GM18507 (cell line): ENCODE data around the gene KIDINS220.

Experiments
- DNase-seq: peaks from one replicate; pipeline ENCODE4 v3.0.0; 2011; ENCODE audit warnings: low read depth; ENCODE audit not compliant: insufficient read length; ENCODE audit errors: extremely low spot score
- FAIRE-seq: peaks from 2 replicates; lab custom pipeline; 2011; peaks lifted over from hg19 to GRCh38; lab: Jason Lieb, UNC

KIDINS220 gene

GRCh38 chr2:8855010-8855409, 17.6 kb upstream of the KIDINS220 start:
- FAIRE-seq (no peak), DNase-seq (no peak)

GRCh38 chr2:8853426-8853825, 16.0 kb upstream of the KIDINS220 start:
- no peak for DNase-seq
- FAIRE-seq: no peak

DNA sequence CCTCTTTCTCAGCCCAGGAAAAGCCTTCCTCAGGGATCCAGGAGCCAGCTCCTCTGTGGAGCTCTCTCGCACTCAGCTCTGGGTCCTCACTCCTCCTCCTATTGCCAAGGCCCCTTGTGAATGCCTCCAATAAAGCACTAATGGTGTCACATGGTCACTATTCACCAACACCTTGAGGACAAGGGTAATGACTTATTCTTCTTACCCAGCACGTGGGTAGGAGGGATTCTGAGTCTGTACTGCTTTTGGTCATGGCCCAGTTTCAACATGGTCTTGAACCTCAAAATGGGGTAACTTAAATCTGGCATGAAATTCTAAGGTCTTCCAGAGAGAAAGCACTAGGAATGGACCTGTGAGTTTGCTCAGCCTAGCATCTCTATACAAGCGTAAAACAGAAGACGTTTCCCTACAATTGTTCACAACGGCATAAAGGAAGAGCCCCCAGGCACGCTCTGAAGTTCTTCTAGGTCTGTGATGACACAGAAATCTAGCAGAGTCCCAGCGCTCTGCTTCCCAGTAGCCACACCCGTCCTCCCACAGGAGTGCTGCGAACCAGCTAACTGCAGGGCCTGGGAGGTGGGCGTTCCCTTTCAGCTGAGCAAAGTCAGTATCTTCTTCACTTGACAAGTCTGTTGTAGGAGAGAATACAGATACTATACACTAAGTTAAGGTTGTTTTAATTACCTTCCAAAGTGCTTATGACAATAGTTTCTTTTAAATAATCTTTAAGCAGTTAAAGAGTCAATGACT, 14.6 kb upstream of the KIDINS220 start:
- FAIRE-seq: no peak
- DNase-seq: no peak

DNA sequence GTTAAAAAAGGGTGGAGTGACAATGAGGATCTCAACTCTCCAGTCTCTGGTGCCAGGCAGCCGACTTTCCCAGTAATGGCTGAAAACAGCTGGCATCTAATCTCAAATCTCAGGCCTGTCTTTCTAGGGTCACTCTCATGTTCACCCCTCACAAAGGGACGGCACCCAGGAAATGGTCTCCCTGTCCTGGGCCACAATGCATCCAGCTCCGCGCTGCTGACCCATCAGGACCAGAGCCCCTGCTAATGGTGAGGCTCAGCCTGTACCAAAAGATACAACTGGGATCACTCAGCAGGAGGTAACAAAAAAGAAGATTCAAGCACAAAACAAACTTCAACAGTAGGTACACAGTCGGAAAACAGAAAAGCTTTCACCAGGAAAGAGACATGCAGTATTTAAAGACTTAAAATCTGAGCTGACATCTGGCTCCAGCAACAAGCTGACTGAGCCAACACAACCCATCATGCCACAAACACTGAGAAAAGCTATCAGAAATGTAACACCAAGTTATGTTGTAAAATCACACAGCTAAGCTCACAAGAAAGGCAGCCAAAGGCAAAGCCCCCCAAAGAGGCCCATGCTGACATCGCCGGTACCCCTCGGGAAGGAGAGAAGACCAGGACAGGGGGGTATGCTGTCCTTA, 13.6 kb upstream of the KIDINS220 start:
- no peak for FAIRE-seq
- no peak for DNase-seq

GRCh38 chr2:8849327-8849726, 11.9 kb upstream of the KIDINS220 start:
- DNase-seq (no peak), FAIRE-seq (no peak)

- no peak for FAIRE-seq
- no peak for DNase-seq
These were observed 11.1 kb upstream of the KIDINS220 start for GRCh38 chr2:8848328-8849100.

DNA sequence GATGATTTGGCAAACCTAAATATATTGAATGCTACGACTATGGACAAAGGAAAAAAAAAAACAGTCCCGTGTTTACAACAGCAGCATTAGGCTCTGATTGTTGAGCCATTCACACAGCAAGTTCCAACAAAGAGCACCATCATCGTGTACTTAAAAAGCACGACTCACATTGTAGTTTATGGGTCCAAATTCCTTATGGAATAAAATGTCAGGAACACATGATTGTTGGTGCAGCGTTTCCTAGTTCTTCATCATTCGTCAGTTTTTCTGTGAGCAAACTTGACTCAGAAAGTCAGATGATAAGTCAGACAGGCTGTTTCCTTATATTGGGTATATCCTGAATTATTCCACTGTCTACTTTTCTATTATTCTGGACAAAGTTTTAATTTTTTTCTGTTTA, 10.0 kb upstream of the KIDINS220 start:
- FAIRE-seq: no peak
- DNase-seq: no peak

GRCh38 chr2:8841932-8842331, 4.5 kb upstream of the KIDINS220 start:
- no peak for DNase-seq
- no peak for FAIRE-seq

DNA sequence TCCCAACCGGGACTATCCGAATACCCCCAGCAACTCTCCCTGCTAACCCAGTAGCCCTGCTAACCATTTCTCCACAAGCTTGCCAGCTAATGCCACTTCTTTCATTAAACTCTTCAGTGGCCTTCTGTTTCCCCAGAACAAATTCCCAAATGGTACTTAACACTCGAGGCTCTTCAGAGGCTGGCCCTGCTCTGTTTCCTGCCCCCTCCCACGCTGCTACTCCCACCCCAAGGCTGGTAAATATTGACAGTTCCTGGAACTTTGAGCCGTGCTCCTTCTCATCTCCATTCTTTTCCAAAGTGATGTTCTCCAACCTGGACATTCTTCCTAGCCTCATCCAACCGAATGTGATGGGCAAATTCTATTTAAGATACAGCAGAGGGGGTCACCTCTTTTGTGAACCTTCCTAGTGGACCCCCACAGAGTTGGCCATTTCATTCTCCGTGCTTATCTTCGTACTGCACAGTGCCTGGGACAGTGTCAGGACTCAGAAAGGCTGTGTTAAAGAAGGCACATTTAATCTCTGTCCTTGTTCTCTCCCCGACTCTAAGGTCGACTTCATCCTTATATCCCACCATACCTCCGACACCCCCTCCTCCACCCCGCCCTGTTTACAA, 3.2 kb upstream of the KIDINS220 start:
- FAIRE-seq (no peak), DNase-seq (no peak)

DNA sequence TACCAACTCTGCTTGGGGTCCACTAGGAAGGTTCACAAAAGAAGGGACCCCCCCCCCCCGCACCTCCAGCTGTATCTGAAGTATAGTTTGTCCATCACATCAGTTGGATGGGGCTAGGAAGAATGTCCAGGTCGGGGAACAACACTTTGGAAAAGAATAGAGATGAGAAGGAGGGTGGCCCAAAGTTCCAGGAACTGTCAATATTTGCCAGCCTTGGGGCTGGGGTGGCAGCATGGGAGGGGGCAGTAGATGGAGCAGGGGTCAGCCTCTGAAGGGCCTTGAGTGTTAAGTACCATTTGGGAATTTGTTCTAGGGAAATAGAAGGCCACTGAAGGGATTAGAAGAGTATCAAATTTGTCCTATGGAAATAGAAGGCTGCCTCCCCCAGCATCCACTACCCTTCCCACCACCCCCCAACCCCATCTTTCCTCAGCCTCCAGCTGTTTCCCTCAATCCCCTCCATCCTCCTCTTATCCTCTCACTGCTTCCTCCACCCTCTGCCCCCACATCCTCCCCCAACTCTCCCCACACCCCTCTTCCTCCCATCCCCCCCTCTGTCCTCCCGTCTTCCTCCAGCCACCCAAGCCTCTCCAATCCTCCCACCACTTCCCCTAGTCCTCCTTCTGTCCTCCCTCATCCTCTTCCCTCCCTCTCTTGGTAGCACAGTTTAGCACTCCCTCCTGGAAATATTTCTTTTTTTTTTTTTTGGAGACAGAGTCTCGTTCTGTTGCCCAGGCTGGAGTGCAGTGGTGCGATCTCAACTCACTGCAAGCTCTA, 2.0 kb upstream of the KIDINS220 start:
- DNase-seq: no peak
- no peak for FAIRE-seq

- FAIRE-seq (no peak), DNase-seq (no peak)
These were observed 355 bp upstream of the KIDINS220 start for GRCh38 chr2:8837795-8838140.

- FAIRE-seq (no peak), DNase-seq (no peak)
These were observed 2.1 kb downstream of the KIDINS220 start for GRCh38 chr2:8835279-8835678.

DNA sequence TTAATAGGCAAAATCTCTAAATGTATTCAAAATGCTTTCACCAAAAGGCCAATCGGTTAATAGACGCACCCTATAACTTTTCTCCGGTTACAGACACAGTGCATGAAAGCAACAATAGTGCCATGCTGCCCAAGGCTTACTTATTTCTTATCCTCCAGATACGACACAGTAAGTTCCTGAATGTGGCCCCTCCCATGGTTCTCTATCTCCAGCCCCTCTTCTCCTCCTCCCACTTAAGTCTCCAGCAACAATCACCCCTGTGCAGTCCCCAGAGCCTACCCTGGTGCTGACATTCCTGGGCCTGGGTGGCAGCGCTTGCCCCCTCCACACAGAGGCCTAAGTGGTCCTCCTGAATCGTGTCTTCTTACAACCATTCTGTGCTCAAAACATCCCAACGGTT, 3.6 kb downstream of the KIDINS220 start:
- FAIRE-seq: no peak
- DNase-seq: no peak

DNA sequence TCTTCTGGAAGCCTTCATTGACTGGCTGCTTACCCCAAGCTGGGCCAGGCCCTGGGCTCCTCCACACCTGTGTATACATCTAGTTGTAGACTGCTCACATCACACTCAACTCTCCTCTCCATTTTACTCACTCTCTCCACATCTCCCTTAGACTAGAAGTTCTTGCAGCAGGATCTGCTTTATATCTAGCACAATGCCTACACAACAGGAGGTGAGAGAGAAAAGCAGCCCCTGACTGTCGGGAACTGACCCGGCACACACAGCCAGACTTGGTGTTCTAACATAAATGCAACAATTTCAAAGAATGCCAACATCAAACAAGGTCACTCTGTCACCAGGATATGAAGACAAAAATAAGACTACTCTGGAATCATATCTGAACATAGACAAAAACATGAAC, 5.9 kb downstream of the KIDINS220 start:
- no peak for FAIRE-seq
- DNase-seq: no peak

DNA sequence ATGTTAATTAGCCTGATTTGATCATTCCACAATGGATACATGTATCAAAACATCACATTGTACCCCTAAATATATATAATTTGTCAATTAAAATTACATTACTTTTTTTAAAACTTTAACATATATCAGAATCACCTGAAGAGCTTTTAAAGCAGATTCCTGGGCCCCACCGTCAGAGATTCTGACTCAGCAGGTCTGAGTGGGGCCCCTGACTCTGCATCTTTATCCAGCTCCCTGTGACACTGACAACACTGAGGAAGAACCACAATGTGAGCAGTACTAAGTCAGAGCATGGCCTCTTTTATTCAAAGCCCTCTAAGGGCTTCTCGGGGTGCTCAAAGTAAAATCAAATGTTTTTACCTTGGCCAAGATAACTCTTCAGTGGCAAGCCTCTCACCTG, 9.7 kb downstream of the KIDINS220 start:
- FAIRE-seq (no peak), DNase-seq (no peak)

GRCh38 chr2:8822218-8822617, 15.2 kb downstream of the KIDINS220 start:
- FAIRE-seq: no peak
- DNase-seq: no peak

- DNase-seq: no peak
- no peak for FAIRE-seq
These were observed 15.9 kb downstream of the KIDINS220 start for GRCh38 chr2:8821276-8822217.

DNA sequence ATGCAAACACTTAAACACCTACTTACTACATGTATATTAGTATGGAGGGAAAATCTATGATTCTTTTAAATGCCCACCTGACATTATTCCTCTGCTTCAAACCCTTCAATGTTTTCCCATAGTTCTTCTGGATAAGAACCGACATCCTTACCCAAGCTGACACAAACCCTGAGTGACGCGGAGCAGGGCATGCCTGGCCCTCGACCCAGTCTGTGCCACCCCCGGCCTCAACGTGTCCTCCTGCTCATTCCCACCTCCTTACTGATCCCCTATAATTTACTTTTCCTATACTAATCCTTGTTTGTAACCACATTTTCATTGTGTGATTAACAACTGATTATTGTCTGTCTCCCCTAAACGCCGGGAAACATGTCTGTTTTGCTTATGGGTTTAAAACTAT, 17.5 kb downstream of the KIDINS220 start:
- no peak for FAIRE-seq
- no peak for DNase-seq

- DNase-seq (no peak), FAIRE-seq (no peak)
These were observed 18.2 kb downstream of the KIDINS220 start for GRCh38 chr2:8819194-8819593.
